GM23248 (cell line): ENCODE data around the gene TRAPPC3.

Experiments
- EZH2 ChIP-seq: fragments of 200-600 bp; sonication (generic); IDR thresholded peaks from 2 replicates; pipeline ENCODE4 v1.6.1; 2018; ENCODE audit warnings: antibody characterized with exemption, mild to moderate bottlenecking; ENCODE audit not compliant: insufficient read depth, poor library complexity, severe bottlenecking
- EZH2phosphoT487 ChIP-seq: fragments of 200-600 bp; sonication (generic); IDR thresholded peaks from 2 replicates; pipeline ENCODE4 v1.6.1; 2018; ENCODE audit warnings: antibody characterized with exemption, moderate library complexity, mild to moderate bottlenecking, low read depth; ENCODE audit not compliant: insufficient read depth

DNA sequence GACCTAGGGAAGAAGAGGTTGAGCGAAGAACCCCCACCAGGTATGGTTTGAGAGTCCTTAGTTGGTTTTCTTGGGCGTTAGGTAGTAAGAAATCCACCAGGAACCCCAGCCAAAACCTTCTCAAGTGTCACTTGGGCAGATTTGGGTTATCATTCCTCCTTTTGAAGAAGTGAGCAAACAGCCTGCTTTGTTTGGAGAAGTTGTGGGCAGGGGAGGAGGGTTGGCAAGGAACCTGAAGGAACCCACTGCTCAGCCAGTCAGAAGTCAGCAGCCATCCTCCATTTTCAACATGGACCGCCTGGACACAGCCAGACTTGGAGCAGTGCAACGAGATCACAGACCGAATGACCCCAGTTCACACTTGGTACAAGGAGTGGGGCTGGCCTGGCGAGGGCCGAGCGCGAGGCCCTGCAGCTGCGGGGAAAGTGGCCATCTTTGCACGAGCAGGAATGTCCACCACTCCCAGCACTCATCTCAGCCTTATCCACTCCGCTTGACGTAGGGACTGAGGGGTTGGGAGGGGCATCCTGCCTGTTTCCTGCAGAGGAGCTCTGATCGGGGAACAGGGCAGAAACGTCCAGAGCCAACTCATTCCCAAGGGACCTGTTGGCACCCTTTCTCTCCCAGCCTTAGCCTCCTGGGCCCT is 53.4 kb downstream of the TRAPPC3 start:
- TF ChIP-seq EZH2 (no peak), EZH2phosphoT487 (no peak)
